Fibroblast of lung (primary cell): ENCODE data around the gene ITPR2. TPM values are rescaled to one million over a fixed set of nuclear protein-coding genes. Genes with fewer than 3 reads are reported as not detected.
A peak's percentile ranks its signal among the peaks of the same experiment; 100 is the strongest.

Experiments used
- DNase-seq, 2 donors: peaks; one replicate each; pipeline versions ENCODE4 v3.0.0 to v3.0.0-alpha.2; 2010; ENCODE audit warnings: low read depth in 2 of 2
- H2AFZ ChIP-seq: 2 replicates; pipeline ENCODE4 v1.5.1; 2012; ENCODE audit warnings: low read length, control low read depth, inconsistent platforms
- H3K27ac ChIP-seq: 2 replicates; pipeline ENCODE4 v1.5.1; 2011; ENCODE audit warnings: low read length, control low read depth; ENCODE audit not compliant: insufficient read depth
- H3K27me3 ChIP-seq: 2 replicates; pipeline ENCODE4 v1.5.1; 2011; ENCODE audit warnings: mild to moderate bottlenecking, low read length; ENCODE audit not compliant: control insufficient read depth, insufficient read depth
- H3K36me3 ChIP-seq: 2 replicates; pipeline ENCODE4 v1.5.1; 2011; ENCODE audit warnings: low read length; ENCODE audit not compliant: control insufficient read depth, insufficient read depth
- H3K4me1 ChIP-seq: 2 replicates; pipeline ENCODE4 v1.5.1; 2011; ENCODE audit warnings: low read length; ENCODE audit not compliant: control insufficient read depth, insufficient read depth; ENCODE audit errors: extremely low read depth
- H3K4me2 ChIP-seq: 2 replicates; pipeline ENCODE4 v1.5.1; 2011; ENCODE audit warnings: low read length, control low read depth; ENCODE audit not compliant: insufficient read depth; ENCODE audit errors: extremely low read depth
- H3K4me3 ChIP-seq, 4 experiments: fragments of 200-600 bp in 1 of 4; sonication (generic) in 1 of 4; replicated peaks in 1 of 4; 2 replicates each; pipeline ENCODE4 v1.5.1; 2011 to 2016; ENCODE audit warnings: low read length in 4 of 4, low read depth in 3 of 4, mild to moderate bottlenecking in 3 of 4, control low read depth in 2 of 4, inconsistent platforms in 1 of 4, mixed read lengths in 1 of 4; ENCODE audit not compliant: insufficient read depth in 1 of 4; ENCODE audit errors: control extremely low read depth in 1 of 4
- H3K79me2 ChIP-seq: 2 replicates; pipeline ENCODE4 v1.5.1; 2012; ENCODE audit warnings: mild to moderate bottlenecking, low read length, inconsistent platforms; ENCODE audit not compliant: control insufficient read depth, insufficient read depth
- H3K9ac ChIP-seq: 2 replicates; pipeline ENCODE4 v1.5.1; 2011; ENCODE audit warnings: mild to moderate bottlenecking, low read length, control low read depth; ENCODE audit not compliant: insufficient read depth
- H3K9me3 ChIP-seq: 2 replicates; pipeline ENCODE4 v1.5.1; 2012; ENCODE audit warnings: low read depth, low read length; ENCODE audit not compliant: control insufficient read depth, insufficient read depth
- H4K20me1 ChIP-seq: 2 replicates; pipeline ENCODE4 v1.5.1; 2011; ENCODE audit warnings: low read length; ENCODE audit not compliant: control insufficient read depth, insufficient read depth; ENCODE audit errors: extremely low read depth
- CTCF ChIP-seq, 2 donors: IDR thresholded peaks in 1 of 2; conservative IDR thresholded peaks in 1 of 2; 1 replicate in 1 of 2; 2 replicates in 1 of 2; pipeline ENCODE4 v1.5.1; 2011 to 2012; ENCODE audit warnings: low read length in 2 of 2, control low read depth in 1 of 2, inconsistent platforms in 1 of 2, low read depth in 1 of 2, mild to moderate bottlenecking in 1 of 2
- EZH2 ChIP-seq: IDR thresholded peaks from 2 replicates; pipeline ENCODE4 v1.5.1; 2012; ENCODE audit warnings: low read length, control low read depth, mild to moderate bottlenecking; ENCODE audit errors: missing control alignments
- polyA plus RNA-seq, 2 donors: library from polyadenylated mRNA; depleted of rRNA in 1 of 2; stranded (reverse) in 1 of 2; unstranded in 1 of 2; fragments of >200 nt; gene quantifications; 2 replicates each; pipeline ENCODE4 v1.2.1, GENCODE V29; 2011 to 2012; ENCODE audit warnings: missing spikeins in 1 of 2
- total RNA-seq: library from RNA; depleted of rRNA; stranded (reverse); fragments of >200 nt; gene quantifications from 2 replicates; pipeline ENCODE4 v1.2.1, GENCODE V29; 2014

Gene ITPR2
- total and polyA plus RNA-seq, 2 donors (not counting 1 experiment from before 2014, with no cell fraction given) = 5.1 to 24.6 TPM

DNA sequence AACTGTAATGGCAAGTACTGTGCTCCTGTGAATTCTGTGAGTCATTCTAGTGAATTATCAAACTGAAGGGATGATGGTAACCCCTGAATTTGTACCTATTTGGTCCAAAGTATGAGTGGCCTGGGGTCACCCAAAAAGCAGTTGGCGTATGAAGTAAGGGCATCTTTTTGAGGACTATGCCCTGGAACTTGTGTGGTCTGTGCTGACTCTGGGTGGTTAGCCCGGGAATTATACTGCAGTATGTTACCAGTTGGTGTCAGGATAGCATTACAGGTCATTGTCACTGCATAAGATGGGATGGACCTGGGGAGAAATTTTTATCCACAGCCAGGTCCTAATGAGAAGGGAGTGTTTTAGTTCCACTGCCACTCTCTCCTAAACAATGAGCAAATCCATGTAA lies 462.9 kb downstream of the ITPR2 start:
- no peak overlapping the region for H3K4me3 ChIP-seq
- H3K27me3 ChIP-seq = no peaks in the 10 kb centered on the region
- H3K4me2 ChIP-seq = no peak overlapping the region
- TF ChIP-seq CTCF (conservative IDR thresholded peaks at IDR 0.05 in 1 of 2, IDR thresholded peaks at IDR 0.05 in 1 of 2; ENCODE audit: low read depth in 1 of 2, low read length in 2 of 2) (no peak), EZH2 (no peak)
- no peaks in the 10 kb centered on the region for H3K79me2 ChIP-seq
- DNase-seq = no peak
- H3K9me3 ChIP-seq = no peaks in the 10 kb centered on the region
- no peak overlapping the region for H3K9ac ChIP-seq
- H2AFZ ChIP-seq = peak overlapping the region; percentile 33
- no peak overlapping the region for H3K27ac ChIP-seq
- no peaks in the 10 kb centered on the region for H4K20me1 ChIP-seq
- peaks cover 4% of the 10 kb centered on the region for H3K4me1 ChIP-seq
- no peaks in the 10 kb centered on the region for H3K36me3 ChIP-seq

GRCh38 chr12:26369588-26369987 lies 463.4 kb downstream of the ITPR2 start:
- no peak overlapping the region for H3K27ac ChIP-seq
- H3K36me3 ChIP-seq = no peaks in the 10 kb centered on the region
- peak; percentile 74 to 92 for DNase-seq
- no peaks in the 10 kb centered on the region for H3K79me2 ChIP-seq
- H4K20me1 ChIP-seq = no peaks in the 10 kb centered on the region
- H2AFZ ChIP-seq = peak overlapping the region; percentile 33
- H3K4me2 ChIP-seq = no peak overlapping the region
- no peaks in the 10 kb centered on the region for H3K9me3 ChIP-seq
- H3K4me3 ChIP-seq = no peak overlapping the region
- H3K27me3 ChIP-seq = no peaks in the 10 kb centered on the region
- TF ChIP-seq EZH2 (no peak), CTCF (conservative IDR thresholded peaks at IDR 0.05 in 1 of 2, IDR thresholded peaks at IDR 0.05 in 1 of 2; ENCODE audit: low read depth in 1 of 2, low read length in 2 of 2) (no peak)
- H3K9ac ChIP-seq = no peak overlapping the region
- H3K4me1 ChIP-seq = peaks cover 4% of the 10 kb centered on the region

DNA sequence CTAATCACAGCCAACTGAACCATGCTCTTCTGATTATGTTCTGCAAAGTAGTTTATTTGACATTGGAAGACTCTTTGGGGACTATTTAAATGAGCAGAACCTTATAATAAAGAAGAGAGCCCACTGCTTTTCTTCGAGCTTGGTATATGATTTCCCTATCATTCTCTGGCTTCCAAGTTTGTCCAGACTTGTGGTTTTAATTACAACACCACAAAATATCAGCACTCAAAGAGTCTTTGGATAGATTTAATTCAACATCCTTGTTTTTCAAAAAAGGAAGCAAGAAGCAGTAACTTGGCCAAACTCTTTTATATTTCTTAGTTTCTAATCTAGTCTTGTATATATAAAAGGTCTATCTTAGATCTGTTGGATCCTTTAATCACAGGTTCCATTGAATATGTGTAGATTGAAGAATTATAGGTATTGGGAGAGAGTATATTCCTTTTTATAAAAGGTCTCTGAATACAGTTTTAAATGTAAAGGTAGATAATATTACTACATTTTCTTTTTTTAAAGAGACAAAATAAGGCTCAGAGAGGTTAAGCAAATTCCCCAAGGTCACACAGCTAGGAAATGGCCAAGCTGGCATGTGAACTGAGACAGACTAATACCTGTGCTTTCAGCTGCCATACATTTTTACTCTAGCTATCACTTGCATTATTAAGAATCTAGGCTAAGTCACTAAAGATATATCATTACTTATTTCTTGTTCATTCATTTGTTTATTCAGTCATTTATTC lies 464.8 kb downstream of the ITPR2 start:
- Histone ChIP-seq H3K9ac (no peak overlapping the region), H3K9me3 (no peaks in the 10 kb centered on the region), H3K4me2 (no peak overlapping the region), H3K36me3 (no peaks in the 10 kb centered on the region), H2AFZ (no peak overlapping the region), H3K27ac (no peak overlapping the region), H3K27me3 (no peaks in the 10 kb centered on the region), H3K79me2 (no peaks in the 10 kb centered on the region), H4K20me1 (no peaks in the 10 kb centered on the region), H3K4me1 (peaks cover 4% of the 10 kb centered on the region), H3K4me3 (no peak overlapping the region)
- TF ChIP-seq CTCF (conservative IDR thresholded peaks at IDR 0.05 in 1 of 2, IDR thresholded peaks at IDR 0.05 in 1 of 2; ENCODE audit: low read depth in 1 of 2, low read length in 2 of 2) = no peak
- peak in 1 of 2 donors; percentile 7 for DNase-seq
